Stimulated activated naive CD8-positive, alpha-beta T cell treated with anti-CD3 and anti-CD28 coated beads, Interleukin-15, Interleukin-2, amounts not matched to agents 100 U/mL and 50 U/mL, for 24 hours (primary cell): ENCODE measurements around the gene ABCA6.
"Not testable (repeated sequence)": the region's sequence is repeated elsewhere in the genome, so short reads cannot be mapped to it uniquely, and the experiment has no call there.

Experiments
- ATAC-seq: fragments of 150-1000 bp; cut with Tn5 transposase; one replicate; pipeline ENCODE4 v1.10.0; 2021
- DNase-seq: peaks from one replicate; pipeline ENCODE4 v3.0.0; 2021

ABCA6 gene

GRCh38 chr17:69141431-69142174 is at the start of gene ABCA6:
Gene ABCA6, minus strand, starts transcription at chr17:69141895. Its CDS starts 1,192 bp downstream, at chr17:69140703.
- ATAC-seq, result no peak
- no peak for DNase-seq

- DNase-seq, result no peak
- ATAC-seq, result no peak
These were observed 47.1 kb upstream of the ABCA6 start for GRCh38 chr17:69188796-69189195.

GRCh38 chr17:69188064-69188463 is 46.4 kb upstream of the ABCA6 start:
- no peak for ATAC-seq
- DNase-seq, result no peak

GRCh38 chr17:69187294-69187693 is 45.6 kb upstream of the ABCA6 start:
- DNase-seq, result no peak
- ATAC-seq, result no peak

GRCh38 chr17:69179227-69179952 is 37.7 kb upstream of the ABCA6 start:
- DNase-seq, result no peak

GRCh38 chr17:69176457-69176795 is 34.7 kb upstream of the ABCA6 start:
- DNase-seq (no peak), ATAC-seq (no peak)

More at GRCh38 chr17:69179227-69179952, 37.7 kb upstream of the ABCA6 start:
- no peak for ATAC-seq

GRCh38 chr17:69175625-69176456 is 34.1 kb upstream of the ABCA6 start:
- DNase-seq, result no peak
- ATAC-seq, result peak; percentile 36

GRCh38 chr17:69175262-69175624 is 33.5 kb upstream of the ABCA6 start:
- ATAC-seq (no peak), DNase-seq (no peak)

- ATAC-seq (no peak), DNase-seq (no peak)
These were observed 31.4 kb upstream of the ABCA6 start for GRCh38 chr17:69173118-69173517.

- no peak for ATAC-seq
These were observed 28.7 kb upstream of the ABCA6 start for GRCh38 chr17:69170377-69170776.

GRCh38 chr17:69168642-69169041 is 26.9 kb upstream of the ABCA6 start:
- not testable (repeated sequence) for ATAC-seq, DNase-seq

More at GRCh38 chr17:69170377-69170776, 28.7 kb upstream of the ABCA6 start:
- DNase-seq, result no peak

- no peak for ATAC-seq
These were observed 25.3 kb upstream of the ABCA6 start for GRCh38 chr17:69166957-69167356.

GRCh38 chr17:69164206-69164605 is 22.5 kb upstream of the ABCA6 start:
- ATAC-seq, result no peak
- no peak for DNase-seq

More at GRCh38 chr17:69166957-69167356, 25.3 kb upstream of the ABCA6 start:
- no peak for DNase-seq

GRCh38 chr17:69159418-69159817 is 17.7 kb upstream of the ABCA6 start:
- DNase-seq (no peak), ATAC-seq (no peak)

- ATAC-seq (no peak), DNase-seq (no peak)
These were observed 12.6 kb upstream of the ABCA6 start for GRCh38 chr17:69154267-69154666.

- no peak for ATAC-seq
- no peak for DNase-seq
These were observed 8.6 kb upstream of the ABCA6 start for GRCh38 chr17:69150333-69150732.

GRCh38 chr17:69147460-69147859 is 5.8 kb upstream of the ABCA6 start:
- no peak for ATAC-seq
- DNase-seq, result no peak

- DNase-seq, result no peak
- no peak for ATAC-seq
These were observed 2.9 kb upstream of the ABCA6 start for GRCh38 chr17:69144331-69145255.

GRCh38 chr17:69143683-69144231 is 2.1 kb upstream of the ABCA6 start:
- no peak for ATAC-seq

GRCh38 chr17:69143151-69143550 is 1.5 kb upstream of the ABCA6 start:
- DNase-seq (no peak), ATAC-seq (no peak)

More at GRCh38 chr17:69143683-69144231, 2.1 kb upstream of the ABCA6 start:
- DNase-seq, result no peak

GRCh38 chr17:69142175-69142802 is 594 bp upstream of the ABCA6 start:
- no peak for DNase-seq
- ATAC-seq, result no peak
